ENCODE results near the gene TPD52L1.

TPD52L1 gene

DNA sequence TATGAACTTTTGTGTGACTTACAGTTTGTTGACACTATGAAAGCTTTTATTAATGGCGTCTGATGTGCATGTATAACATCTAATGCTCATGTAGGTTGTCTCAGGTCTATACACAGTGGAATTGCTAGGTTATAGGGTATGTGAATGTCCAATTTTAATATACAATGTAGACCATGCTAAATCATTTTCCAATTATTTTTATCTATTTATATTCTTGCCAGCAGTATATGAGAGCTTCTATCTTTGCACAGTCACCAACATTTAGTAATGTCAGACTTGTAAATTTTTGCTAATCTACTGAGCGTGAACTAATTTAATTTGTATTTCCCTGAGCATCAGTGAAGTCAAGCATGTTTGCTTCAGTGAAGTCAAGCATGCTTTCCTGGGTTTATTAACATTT is 64.4 kb downstream of the TPD52L1 start:
- TF ChIP-seq, protein P1, sequence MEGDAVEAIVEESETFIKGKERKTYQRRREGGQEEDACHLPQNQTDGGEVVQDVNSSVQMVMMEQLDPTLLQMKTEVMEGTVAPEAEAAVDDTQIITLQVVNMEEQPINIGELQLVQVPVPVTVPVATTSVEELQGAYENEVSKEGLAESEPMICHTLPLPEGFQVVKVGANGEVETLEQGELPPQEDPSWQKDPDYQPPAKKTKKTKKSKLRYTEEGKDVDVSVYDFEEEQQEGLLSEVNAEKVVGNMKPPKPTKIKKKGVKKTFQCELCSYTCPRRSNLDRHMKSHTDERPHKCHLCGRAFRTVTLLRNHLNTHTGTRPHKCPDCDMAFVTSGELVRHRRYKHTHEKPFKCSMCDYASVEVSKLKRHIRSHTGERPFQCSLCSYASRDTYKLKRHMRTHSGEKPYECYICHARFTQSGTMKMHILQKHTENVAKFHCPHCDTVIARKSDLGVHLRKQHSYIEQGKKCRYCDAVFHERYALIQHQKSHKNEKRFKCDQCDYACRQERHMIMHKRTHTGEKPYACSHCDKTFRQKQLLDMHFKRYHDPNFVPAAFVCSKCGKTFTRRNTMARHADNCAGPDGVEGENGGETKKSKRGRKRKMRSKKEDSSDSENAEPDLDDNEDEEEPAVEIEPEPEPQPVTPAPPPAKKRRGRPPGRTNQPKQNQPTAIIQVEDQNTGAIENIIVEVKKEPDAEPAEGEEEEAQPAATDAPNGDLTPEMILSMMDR (IDR thresholded peaks at IDR 0.05; ENCODE audit: insufficient read depth, low read depth, low read length, missing control alignments): no peak
- no peak overlapping the region for H3K4me3 ChIP-seq (ENCODE audit: low read depth, low read length)
- DNase-seq (ENCODE audit: low read depth): no peak

DNA sequence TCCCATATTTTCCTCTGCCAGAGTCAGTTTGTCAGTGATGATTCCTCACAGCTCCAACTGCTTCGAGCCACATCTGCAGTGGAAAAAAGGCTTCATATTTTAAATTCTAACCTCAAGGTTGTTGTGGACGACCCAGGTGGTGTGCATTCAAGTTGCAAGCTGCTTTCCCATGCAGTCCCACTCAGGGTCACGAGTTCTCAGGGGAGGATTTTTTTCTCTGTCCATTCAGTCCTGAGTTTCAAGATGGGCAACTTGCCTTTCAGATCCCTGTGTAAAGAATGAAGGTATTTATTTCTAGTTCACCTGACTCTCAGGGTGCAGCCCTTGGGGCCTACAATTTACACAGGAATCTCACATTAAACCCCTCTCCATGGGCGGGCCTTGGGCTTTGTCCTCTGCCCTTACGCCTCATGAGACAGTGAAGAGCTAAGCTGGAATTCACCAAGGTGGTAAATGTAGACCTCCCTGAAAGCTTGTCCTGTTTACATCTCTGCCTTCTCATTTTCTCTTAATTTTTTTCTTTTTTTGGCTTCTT is 65.9 kb downstream of the TPD52L1 start:
- TF ChIP-seq, protein P1 (IDR thresholded peaks at IDR 0.05; ENCODE audit: insufficient read depth, low read depth, low read length, missing control alignments): no peak
- H3K4me3 ChIP-seq (ENCODE audit: low read depth, low read length): no peak overlapping the region
- DNase-seq (ENCODE audit: low read depth): no peak

DNA sequence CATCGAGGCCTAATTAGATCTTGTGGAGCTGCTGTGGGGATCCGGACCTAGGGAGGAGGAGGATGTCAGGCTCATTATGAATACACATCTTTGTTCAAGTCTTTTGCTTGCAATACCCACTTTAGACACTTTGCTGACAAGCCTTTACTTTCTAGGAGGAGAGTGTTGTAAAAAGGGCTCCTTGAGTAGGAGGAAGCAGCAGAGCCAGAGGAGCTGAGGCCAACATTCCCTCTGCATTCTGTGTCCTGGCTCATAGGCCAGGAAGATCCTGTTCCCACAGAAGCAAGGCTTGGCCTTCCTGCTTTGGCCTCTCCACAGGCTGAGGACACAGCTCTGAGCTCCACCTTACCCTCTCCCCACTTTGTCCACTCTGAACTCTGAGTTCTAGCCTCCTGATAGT is 67.1 kb downstream of the TPD52L1 start:
- TF ChIP-seq, protein P1 (IDR thresholded peaks at IDR 0.05; ENCODE audit: insufficient read depth, low read depth, low read length, missing control alignments): no peak
- no peak overlapping the region for H3K4me3 ChIP-seq (ENCODE audit: low read depth, low read length)
- no peak for DNase-seq (ENCODE audit: low read depth)

DNA sequence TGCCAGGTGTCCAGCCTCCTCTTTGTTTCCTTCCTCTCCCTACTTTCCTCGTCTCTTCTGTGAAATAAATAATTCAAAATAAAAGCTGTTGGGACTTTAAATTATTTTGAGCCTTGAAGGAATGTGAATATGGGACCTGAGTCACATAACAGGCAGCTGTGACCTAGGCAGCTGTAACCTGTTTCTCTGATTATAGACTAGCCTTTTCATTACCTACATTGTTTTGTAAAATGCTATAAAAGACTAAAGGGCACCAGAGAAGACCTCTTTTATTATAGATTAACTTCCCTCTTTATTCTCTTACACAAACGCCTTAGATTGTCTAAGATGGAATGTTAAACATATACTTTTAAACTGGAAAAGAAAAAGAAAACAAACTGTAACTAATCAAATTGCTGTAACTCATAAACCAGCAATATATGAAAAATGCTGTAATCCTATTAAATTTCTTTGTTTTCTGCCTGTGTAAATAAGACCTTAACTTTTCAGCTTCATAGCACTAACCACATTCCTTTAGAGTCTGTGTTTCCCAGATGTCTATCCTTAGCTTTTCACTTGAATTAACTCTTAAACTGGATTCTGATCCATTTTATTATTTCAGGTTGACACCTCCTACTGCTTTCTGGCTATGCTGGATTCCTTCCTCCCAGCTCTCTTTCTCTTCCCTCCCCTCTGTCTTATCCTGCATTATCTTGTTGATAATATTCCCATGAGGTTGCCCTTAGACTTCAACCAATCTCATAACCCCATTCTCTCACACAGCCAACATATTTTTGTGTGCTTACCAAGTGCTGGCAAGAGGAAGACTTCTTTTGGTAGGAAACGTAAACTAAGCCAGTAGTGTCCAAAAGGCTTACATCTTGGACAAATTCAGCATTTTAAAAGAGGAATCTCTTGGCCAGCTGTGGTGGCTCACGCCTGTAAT is 69.2 kb downstream of the TPD52L1 start:
- no peak for DNase-seq (ENCODE audit: low read depth)
- H3K4me3 ChIP-seq (ENCODE audit: low read depth, low read length): no peak overlapping the region
- TF ChIP-seq, protein P1 (IDR thresholded peaks at IDR 0.05; ENCODE audit: insufficient read depth, low read depth, low read length, missing control alignments): no peak

DNA sequence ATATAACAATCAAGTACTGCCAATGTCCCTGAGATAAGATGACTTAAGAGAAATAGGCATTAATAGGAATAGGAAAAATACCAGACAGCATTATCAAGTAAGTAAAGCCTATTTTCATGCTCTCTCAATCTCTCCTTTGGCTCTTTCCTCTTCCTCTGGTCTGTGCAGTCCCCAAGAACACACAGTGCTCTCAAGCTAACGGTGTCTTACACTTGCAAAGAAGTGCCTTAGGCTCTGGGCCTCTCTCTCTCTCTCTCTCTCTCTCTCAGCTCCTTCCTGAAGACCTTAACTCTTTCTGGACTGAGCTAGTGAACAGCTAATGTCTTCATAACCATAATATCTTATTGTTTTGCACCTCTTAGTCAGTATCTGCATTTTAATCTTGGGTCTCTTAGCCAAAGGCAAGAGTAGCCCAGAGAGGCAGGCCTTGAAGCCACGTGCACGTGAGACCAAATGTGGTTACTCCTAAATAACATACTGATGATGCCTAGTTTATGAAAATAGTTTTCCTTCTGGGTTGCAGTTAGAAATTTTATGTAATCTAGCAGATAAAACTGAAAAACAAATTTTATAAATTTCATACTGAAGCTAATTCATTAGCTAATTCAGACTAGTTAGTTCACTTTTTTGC is 70.8 kb downstream of the TPD52L1 start:
- no peak for DNase-seq (ENCODE audit: low read depth)
- H3K4me3 ChIP-seq (ENCODE audit: low read depth, low read length): no peak overlapping the region
- TF ChIP-seq, protein P1 (IDR thresholded peaks at IDR 0.05; ENCODE audit: insufficient read depth, low read depth, low read length, missing control alignments): no peak

DNA sequence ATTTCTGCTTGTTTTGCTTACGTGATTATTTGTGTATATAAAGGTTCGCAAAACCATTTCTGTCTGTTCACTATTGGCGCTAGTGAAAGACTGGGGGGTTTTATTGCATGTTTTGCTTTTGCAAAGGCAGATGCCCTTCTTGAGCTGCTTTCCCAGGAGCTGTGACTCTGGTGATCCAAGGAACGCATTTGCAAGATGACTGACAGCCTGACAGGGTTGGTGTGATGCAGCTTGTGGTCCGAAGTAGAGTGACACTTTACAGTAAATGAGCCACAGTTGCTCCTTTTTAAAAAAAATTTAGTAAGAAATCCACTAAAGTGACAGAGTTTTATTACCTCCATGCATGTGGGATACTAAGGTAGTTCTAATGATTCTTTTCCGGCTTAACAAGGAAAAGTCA is 73.7 kb downstream of the TPD52L1 start:
- DNase-seq (ENCODE audit: low read depth): no peak
- TF ChIP-seq, protein P1 (IDR thresholded peaks at IDR 0.05; ENCODE audit: insufficient read depth, low read depth, low read length, missing control alignments): no peak
- no peak overlapping the region for H3K4me3 ChIP-seq (ENCODE audit: low read depth, low read length)

Measured in GM12865 (cell line).